ENCODE data around the gene ATP5MC3.

ATP5MC3 gene

GRCh38 chr2:175181877-175182308 is 383 bp upstream of the ATP5MC3 start:
- TF ChIP-seq CTCF (IDR thresholded peaks at IDR 0.05), result no peak
- H3K79me2 ChIP-seq, result peaks cover 22% of the 10 kb centered on the region
- peaks cover 14% of the 10 kb centered on the region for H3K4me1 ChIP-seq
- peak overlapping the region; percentile 91 for H3K27ac ChIP-seq
- H3K36me3 ChIP-seq (ENCODE audit: control insufficient read depth, insufficient read depth, low read length), result no peaks in the 10 kb centered on the region
- peak overlapping the region; percentile 82 for H3K4me2 ChIP-seq (ENCODE audit: low read length)
- H3K4me3 ChIP-seq (ENCODE audit: low read depth, low read length), result peak overlapping the region; percentile 96
- H2AFZ ChIP-seq, result peak overlapping the region; percentile 94
- no peak overlapping the region for H3K9ac ChIP-seq
- H3K9me3 ChIP-seq (ENCODE audit: control insufficient read depth, low read length), result peaks cover 2% of the 10 kb centered on the region
- H3K27me3 ChIP-seq (ENCODE audit: control insufficient read depth, insufficient read depth, low read length), result no peaks in the 10 kb centered on the region

- H3K36me3 ChIP-seq (ENCODE audit: control insufficient read depth, insufficient read depth, low read length), result no peaks in the 10 kb centered on the region
- H3K79me2 ChIP-seq, result peaks cover 22% of the 10 kb centered on the region
- H3K9ac ChIP-seq, result peak overlapping the region; percentile 89
- peak overlapping the region; percentile 82 for H3K4me2 ChIP-seq (ENCODE audit: low read length)
- peaks cover 2% of the 10 kb centered on the region for H3K9me3 ChIP-seq (ENCODE audit: control insufficient read depth, low read length)
- TF ChIP-seq CTCF (IDR thresholded peaks at IDR 0.05), result no peak
- H3K4me1 ChIP-seq, result peaks cover 9% of the 10 kb centered on the region
- H3K27me3 ChIP-seq (ENCODE audit: control insufficient read depth, insufficient read depth, low read length), result no peaks in the 10 kb centered on the region
- peak overlapping the region; percentile 96 for H3K4me3 ChIP-seq (ENCODE audit: low read depth, low read length)
- peak overlapping the region; percentile 91 for H3K27ac ChIP-seq
- peak overlapping the region; percentile 94 for H2AFZ ChIP-seq
Measured at GRCh38 chr2:175180701-175181103, 808 bp downstream of the ATP5MC3 start.

GRCh38 chr2:175176624-175177023 is 4.9 kb downstream of the ATP5MC3 start:
- no peak overlapping the region for H3K27ac ChIP-seq
- no peaks in the 10 kb centered on the region for H3K27me3 ChIP-seq (ENCODE audit: control insufficient read depth, insufficient read depth, low read length)
- H3K36me3 ChIP-seq (ENCODE audit: control insufficient read depth, insufficient read depth, low read length), result no peaks in the 10 kb centered on the region
- H3K4me2 ChIP-seq (ENCODE audit: low read length), result no peak overlapping the region
- peaks cover 23% of the 10 kb centered on the region for H3K79me2 ChIP-seq
- H3K9me3 ChIP-seq (ENCODE audit: control insufficient read depth, low read length), result no peaks in the 10 kb centered on the region
- peaks cover 5% of the 10 kb centered on the region for H3K4me1 ChIP-seq
- no peak overlapping the region for H2AFZ ChIP-seq
- TF ChIP-seq CTCF (IDR thresholded peaks at IDR 0.05), result no peak
- no peak overlapping the region for H3K4me3 ChIP-seq (ENCODE audit: low read depth, low read length)
- no peak overlapping the region for H3K9ac ChIP-seq

- Histone ChIP-seq H3K4me1 (peaks cover 5% of the 10 kb centered on the region), H3K27ac (no peak overlapping the region), H3K9ac (no peak overlapping the region), H3K4me2 (ENCODE audit: low read length) (no peak overlapping the region), H3K9me3 (ENCODE audit: control insufficient read depth, low read length) (no peaks in the 10 kb centered on the region), H3K36me3 (ENCODE audit: control insufficient read depth, insufficient read depth, low read length) (no peaks in the 10 kb centered on the region), H3K4me3 (ENCODE audit: low read depth, low read length) (no peak overlapping the region), H3K79me2 (peaks cover 17% of the 10 kb centered on the region), H3K27me3 (ENCODE audit: control insufficient read depth, insufficient read depth, low read length) (no peaks in the 10 kb centered on the region), H2AFZ (no peak overlapping the region)
- no peak for TF ChIP-seq CTCF (IDR thresholded peaks at IDR 0.05)
Measured at GRCh38 chr2:175175896-175176295, 5.6 kb downstream of the ATP5MC3 start.

GRCh38 chr2:175175320-175175719 is 6.2 kb downstream of the ATP5MC3 start:
- no peaks in the 10 kb centered on the region for H3K27me3 ChIP-seq (ENCODE audit: control insufficient read depth, insufficient read depth, low read length)
- no peak overlapping the region for H3K4me3 ChIP-seq (ENCODE audit: low read depth, low read length)
- TF ChIP-seq CTCF (IDR thresholded peaks at IDR 0.05), result no peak
- no peak overlapping the region for H3K27ac ChIP-seq
- H3K4me2 ChIP-seq (ENCODE audit: low read length), result no peak overlapping the region
- peaks cover 5% of the 10 kb centered on the region for H3K4me1 ChIP-seq
- H3K9me3 ChIP-seq (ENCODE audit: control insufficient read depth, low read length), result no peaks in the 10 kb centered on the region
- no peak overlapping the region for H2AFZ ChIP-seq
- no peaks in the 10 kb centered on the region for H3K36me3 ChIP-seq (ENCODE audit: control insufficient read depth, insufficient read depth, low read length)
- no peak overlapping the region for H3K9ac ChIP-seq
- peaks cover 12% of the 10 kb centered on the region for H3K79me2 ChIP-seq

Measured in parathyroid adenoma (tissue), 2 donors.